ENCODE measurements around the gene OR6S1. TPM values are rescaled to one million over a fixed set of nuclear protein-coding genes. Genes with fewer than 3 reads are reported as not detected.
"Not testable (repeated sequence)": the region's sequence is repeated elsewhere in the genome, so short reads cannot be mapped to it uniquely, and the experiment has no call there.

OR6S1 gene
- total RNA-seq, 1 donor from 2014 or later = not detected

DNA sequence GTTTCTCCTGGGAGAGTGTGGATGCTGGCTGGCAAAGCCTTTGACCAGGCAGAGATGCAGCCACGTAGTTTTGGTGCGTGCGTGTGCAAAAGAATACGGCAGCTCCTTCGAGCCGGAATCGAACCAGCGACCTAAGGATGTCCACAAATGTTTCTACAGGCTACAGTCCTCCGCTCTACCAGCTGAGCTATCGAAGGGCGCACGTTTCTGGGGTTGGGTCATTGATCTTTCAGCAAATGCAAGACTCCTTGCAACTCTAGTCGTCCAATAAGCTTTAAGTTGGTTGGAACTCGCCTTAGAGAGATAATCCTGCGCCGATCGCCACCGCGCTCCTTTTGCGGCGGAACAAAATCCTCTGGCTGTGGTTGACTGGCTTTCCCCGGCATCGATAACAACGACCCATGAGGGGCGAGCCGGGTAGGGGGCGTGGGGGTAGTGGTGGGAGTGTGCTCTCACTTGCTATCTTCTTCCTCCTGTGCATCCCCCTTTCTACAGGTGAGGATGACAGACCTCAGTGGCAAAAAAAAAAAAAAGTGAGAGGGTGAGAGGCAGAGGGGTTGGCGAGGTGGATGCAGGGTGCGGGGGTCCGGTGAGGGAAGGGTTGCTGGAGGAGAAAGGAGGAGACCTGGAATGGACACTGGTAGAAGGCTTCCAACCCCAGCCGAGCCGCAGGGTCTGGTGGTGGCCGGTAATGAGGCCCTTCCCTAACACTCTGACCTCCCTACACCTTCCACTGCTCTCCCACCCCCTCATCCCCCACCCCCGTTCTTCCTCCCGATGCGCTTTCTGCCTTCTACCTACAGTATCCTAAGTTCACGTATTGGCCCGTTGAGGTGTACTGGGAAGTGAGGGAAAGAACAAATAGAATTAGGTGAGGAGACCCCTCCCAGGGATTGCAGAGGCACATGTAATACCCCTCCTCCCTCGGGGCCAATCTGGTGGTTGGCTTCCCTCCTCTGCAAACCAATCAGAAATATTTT is 11.8 kb upstream of the OR6S1 start:
- intact Hi-C loops (cut with DNase I) = no loop called here
- H3K4me3 ChIP-seq = no peak overlapping the region

DNA sequence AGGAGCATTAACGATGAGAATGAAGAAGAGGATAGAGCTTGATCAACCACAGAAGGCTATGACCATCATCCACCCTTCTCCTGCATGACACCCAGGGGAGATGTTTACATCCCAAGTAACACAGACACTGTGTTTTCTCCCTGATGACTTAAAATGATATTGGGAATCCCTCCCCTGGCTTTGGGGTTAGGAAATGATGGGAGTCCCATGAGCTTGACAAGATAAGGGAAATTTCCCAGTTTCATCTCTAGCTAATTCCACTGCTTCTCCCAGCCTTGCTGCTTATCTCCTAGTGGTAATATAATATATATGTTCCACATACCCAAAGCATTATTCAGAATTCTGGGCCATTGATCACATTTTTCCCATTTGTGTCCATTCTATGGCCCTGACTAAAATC is 4.0 kb upstream of the OR6S1 start:
- Histone ChIP-seq H3K27ac (no peak overlapping the region), H3K4me3 (no peak overlapping the region), H3K9me3 (no peaks in the 10 kb centered on the region), H3K36me3 (no peaks in the 10 kb centered on the region), H3K4me1 (no peaks in the 10 kb centered on the region), H3K27me3 (no peaks in the 10 kb centered on the region)
- intact Hi-C loops (cut with DNase I) = no loop called here
- DNase-seq (ENCODE audit: extremely low spot score in 2 of 2) = no peak
- TF ChIP-seq, protein P1, sequence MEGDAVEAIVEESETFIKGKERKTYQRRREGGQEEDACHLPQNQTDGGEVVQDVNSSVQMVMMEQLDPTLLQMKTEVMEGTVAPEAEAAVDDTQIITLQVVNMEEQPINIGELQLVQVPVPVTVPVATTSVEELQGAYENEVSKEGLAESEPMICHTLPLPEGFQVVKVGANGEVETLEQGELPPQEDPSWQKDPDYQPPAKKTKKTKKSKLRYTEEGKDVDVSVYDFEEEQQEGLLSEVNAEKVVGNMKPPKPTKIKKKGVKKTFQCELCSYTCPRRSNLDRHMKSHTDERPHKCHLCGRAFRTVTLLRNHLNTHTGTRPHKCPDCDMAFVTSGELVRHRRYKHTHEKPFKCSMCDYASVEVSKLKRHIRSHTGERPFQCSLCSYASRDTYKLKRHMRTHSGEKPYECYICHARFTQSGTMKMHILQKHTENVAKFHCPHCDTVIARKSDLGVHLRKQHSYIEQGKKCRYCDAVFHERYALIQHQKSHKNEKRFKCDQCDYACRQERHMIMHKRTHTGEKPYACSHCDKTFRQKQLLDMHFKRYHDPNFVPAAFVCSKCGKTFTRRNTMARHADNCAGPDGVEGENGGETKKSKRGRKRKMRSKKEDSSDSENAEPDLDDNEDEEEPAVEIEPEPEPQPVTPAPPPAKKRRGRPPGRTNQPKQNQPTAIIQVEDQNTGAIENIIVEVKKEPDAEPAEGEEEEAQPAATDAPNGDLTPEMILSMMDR (IDR thresholded peaks at IDR 0.05) = no peak
- TF ChIP-seq POLR2A (IDR thresholded peaks at IDR 0.05) (no peak), POLR2AphosphoS5 (IDR thresholded peaks at IDR 0.05; ENCODE audit: insufficient read depth in 1 of 2, low read depth in 1 of 2) (no peak)

More for the DNA sequence above, 11.8 kb upstream of the OR6S1 start:
- Histone ChIP-seq H3K9me3 (no peaks in the 10 kb centered on the region), H3K36me3 (no peaks in the 10 kb centered on the region), H3K4me1 (peaks cover 6% of the 10 kb centered on the region), H3K27ac (no peak overlapping the region), H3K27me3 (no peaks in the 10 kb centered on the region)
- TF ChIP-seq POLR2AphosphoS5 (IDR thresholded peaks at IDR 0.05; ENCODE audit: insufficient read depth in 1 of 2, low read depth in 1 of 2) (no peak), POLR2A (IDR thresholded peaks at IDR 0.05) (no peak)
- TF ChIP-seq, protein P1 (IDR thresholded peaks at IDR 0.05) = no peak
- DNase-seq (ENCODE audit: extremely low spot score in 2 of 2) = no peak

DNA sequence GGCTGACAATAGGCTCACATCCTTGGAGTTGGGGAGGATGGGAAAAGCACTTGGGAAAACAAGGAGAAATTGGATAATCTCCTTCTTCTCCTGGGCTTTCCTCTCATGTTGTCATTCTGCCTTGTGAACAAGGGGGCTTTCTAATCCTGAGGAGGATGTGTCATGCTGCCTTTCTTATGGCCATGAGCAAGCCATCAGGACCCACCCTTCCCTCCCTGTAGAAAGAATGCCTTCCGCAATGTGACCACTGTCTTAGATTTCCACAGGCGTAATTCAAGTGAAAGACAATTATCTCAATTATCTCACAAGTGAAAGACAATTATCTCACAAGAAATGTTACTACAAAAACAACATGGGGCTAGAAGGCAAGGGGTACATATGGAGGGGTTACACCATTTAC is 3.0 kb upstream of the OR6S1 start:
- DNase-seq (ENCODE audit: extremely low spot score in 2 of 2) = no peak
- H3K36me3 ChIP-seq = no peaks in the 10 kb centered on the region
- H3K27me3 ChIP-seq = no peaks in the 10 kb centered on the region
- H3K4me3 ChIP-seq = no peak overlapping the region
- TF ChIP-seq POLR2AphosphoS5 (IDR thresholded peaks at IDR 0.05; ENCODE audit: insufficient read depth in 1 of 2, low read depth in 1 of 2) = no peak
- no peak for TF ChIP-seq POLR2A (IDR thresholded peaks at IDR 0.05)
- TF ChIP-seq, protein P1 (IDR thresholded peaks at IDR 0.05) = no peak
- H3K9me3 ChIP-seq = no peaks in the 10 kb centered on the region
- no peaks in the 10 kb centered on the region for H3K4me1 ChIP-seq
- intact Hi-C loops (cut with DNase I) = no loop called here
- no peak overlapping the region for H3K27ac ChIP-seq

DNA sequence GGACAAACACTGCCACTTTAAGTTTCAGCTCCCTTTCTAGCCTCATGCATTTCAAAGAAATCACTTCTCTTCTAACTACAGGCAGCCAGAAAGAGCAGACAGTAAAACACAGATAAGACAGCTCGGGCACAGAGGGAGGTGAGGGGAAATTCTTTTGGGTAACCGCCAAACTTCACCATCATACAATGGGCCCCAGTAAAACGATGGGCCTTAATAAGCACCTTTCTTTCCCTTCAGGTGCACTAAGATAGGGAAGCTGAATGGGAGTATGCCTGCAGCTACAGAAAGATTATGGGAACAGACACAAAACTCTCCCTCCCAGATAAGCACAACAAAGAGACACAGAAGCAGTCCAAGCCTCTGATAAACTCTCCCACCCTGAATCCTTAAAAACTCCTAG is 1.3 kb upstream of the OR6S1 start:
- H3K4me3 ChIP-seq; H3K27ac ChIP-seq; intact Hi-C loops (cut with DNase I); H3K36me3 ChIP-seq; H3K9me3 ChIP-seq; H3K27me3 ChIP-seq; H3K4me1 ChIP-seq; DNase-seq (ENCODE audit: extremely low spot score in 2 of 2): not testable (repeated sequence)

DNA sequence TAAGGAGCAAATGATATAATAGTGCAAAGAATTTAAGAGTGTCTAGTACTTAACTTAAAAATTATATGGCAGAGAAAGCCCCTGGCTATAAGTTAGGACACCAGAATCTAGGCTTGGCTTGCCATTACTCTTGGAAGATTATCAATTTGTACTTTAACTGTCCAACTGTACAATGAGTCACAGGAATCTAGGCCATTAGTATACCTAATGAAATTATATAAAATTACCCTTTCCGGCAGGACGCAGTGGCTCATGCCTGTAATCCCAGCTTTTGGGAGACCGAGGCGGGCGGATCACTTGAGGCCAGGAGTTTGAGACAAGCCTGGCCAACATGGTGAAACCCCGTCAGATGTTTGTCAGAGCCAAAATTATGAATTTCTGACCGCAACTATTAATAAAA is 691 bp upstream of the OR6S1 start:
- TF ChIP-seq, protein P1 (IDR thresholded peaks at IDR 0.05) = no peak
- no peak for TF ChIP-seq POLR2A (IDR thresholded peaks at IDR 0.05)
- TF ChIP-seq POLR2AphosphoS5 (IDR thresholded peaks at IDR 0.05; ENCODE audit: insufficient read depth in 1 of 2, low read depth in 1 of 2) = no peak
- Histone ChIP-seq H3K9me3 (no peaks in the 10 kb centered on the region), H3K36me3 (no peaks in the 10 kb centered on the region), H3K4me3 (no peak overlapping the region), H3K27ac (no peak overlapping the region), H3K4me1 (no peaks in the 10 kb centered on the region), H3K27me3 (no peaks in the 10 kb centered on the region)
- no peak for DNase-seq (ENCODE audit: extremely low spot score in 2 of 2)
- intact Hi-C loops (cut with DNase I) = no loop called here

Measured in vagina (tissue), 2 donors.